Measurements from ENCODE around the gene CHMP4B. TPM values are rescaled to one million over a fixed set of nuclear protein-coding genes. Genes with fewer than 3 reads are reported as not detected.

Gene CHMP4B
- polyA plus RNA-seq, 2 of the 4 experiments (the other 2 are of a cell fraction): 81.3 to 104 TPM

DNA sequence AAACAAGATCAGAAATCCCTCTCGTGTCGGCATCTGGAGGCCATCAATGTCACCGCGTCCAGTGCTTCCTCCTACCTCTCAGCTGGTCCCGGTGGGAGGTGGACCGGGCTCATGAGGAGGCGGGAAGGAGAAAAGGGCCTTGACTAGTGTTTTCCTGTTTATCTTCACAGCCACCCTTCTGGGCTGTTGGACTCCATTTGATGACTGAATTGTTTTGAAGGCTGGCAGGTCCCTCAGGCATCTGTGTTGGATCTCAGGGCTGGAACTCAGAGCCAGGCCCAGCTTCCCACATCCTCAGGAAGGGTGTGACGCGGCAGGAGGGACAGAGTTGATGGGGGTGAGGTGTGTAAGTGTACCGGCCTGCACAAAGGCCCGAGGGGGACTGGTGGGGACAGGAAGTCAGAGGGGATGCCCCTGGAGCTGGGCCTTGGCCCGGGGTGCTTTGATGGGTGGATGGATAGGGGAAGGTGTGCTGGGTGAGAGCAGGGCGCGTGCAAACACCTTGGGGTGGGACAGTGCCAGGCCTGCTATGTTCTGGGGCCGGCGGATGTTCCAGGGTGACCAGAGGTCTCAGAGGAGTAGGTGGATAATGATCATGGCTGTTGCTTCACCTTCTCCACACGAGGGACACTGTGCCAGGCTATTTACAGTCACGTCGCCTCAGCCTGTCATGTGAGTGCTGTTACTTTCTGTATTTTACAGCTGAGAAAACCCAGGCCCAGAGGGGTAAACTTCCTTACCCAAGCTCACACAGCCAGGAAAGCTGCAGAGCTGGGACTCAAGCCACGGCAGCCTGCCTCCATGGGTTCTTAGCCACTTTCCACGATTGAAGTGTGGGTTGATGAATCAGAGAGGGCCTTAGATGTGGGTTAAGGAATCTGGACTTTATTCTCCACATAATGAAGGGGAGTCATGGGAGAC is 17.9 kb upstream of the CHMP4B start (continued):
- TF ChIP-seq REST (IDR thresholded peaks at IDR 0.05) (no peak), RFX5 (IDR thresholded peaks at IDR 0.05) (no peak), ZSCAN20 (CRISPR knock-in tag; IDR thresholded peaks at IDR 0.05) (no peak), HDAC2 (IDR thresholded peaks at IDR 0.05) (no peak), MAX (IDR thresholded peaks at IDR 0.05) (no peak), CBX8 (IDR thresholded peaks at IDR 0.05) (no peak), RAD21 (conservative IDR thresholded peaks at IDR 0.05 in 1 of 2, IDR thresholded peaks at IDR 0.05 in 1 of 2) (no peak), HOXB5 (CRISPR knock-in tag; IDR thresholded peaks at IDR 0.05) (no peak)

DNA sequence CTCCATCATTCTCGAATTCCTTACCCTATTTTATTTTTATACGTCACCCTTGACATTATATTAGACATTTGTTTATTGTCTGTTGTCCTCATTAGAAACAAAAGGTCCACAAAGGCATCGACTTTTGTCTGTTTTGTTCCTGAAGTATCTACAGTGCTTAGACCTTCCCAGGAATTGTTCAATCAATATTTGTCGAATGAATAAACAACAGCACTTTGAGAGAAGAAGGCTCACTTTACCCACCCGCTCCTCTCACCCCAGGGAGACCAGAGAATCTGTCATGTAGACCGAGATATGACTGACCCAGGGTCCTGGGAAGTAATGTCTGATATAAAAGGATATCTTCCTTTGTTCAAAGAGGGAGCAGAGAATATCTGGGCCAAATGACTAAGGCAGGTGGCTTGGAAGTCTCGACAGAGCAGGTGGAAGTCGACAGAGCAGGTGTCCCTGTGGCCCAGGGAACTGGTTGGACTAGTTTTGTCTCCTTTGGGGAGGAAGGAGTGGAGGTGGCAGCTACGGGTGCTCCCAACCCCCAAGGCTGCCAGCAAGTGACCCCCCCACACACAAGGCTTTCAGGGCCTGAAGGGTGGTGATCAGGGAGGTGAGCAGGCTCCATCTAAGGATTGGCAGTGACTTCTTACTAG is 14.8 kb upstream of the CHMP4B start:
- Histone ChIP-seq H3K4me2 (peak overlapping the region; percentile 19; the same call in 2 of the 3 replicates), H3K9me3 (0 out of 3 replicates have a peak, but pooled peaks cover 3% of the 10 kb centered on the region), H3K27ac (peak overlapping the region in 1 of 2 experiments; percentile 43; a peak in 2 of 6 replicates), H3K4me1 (peaks cover 10% of the 10 kb centered on the region; the same call in 2 of the 3 replicates), H3K4me3 (no peak overlapping the region)
- CTCF ChIA-PET: no interaction called here
- TF ChIP-seq CEBPB (IDR thresholded peaks at IDR 0.05): no peak
- TF ChIP-seq RFX5 (IDR thresholded peaks at IDR 0.05): no peak
- TF ChIP-seq CBX8 (IDR thresholded peaks at IDR 0.05): no peak
- no peak for TF ChIP-seq MAZ (IDR thresholded peaks at IDR 0.05; ENCODE audit: borderline replicate concordance, low read depth, low read length)
- DNase-seq (ENCODE audit: low read depth in 1 of 2, low spot score in 1 of 2) (no peak), ATAC-seq (no peak), FAIRE-seq (no peak)
- POLR2A ChIA-PET: no interaction called here
- 78% methylated on average over 9 of the region's 9 CpGs for WGBS (ENCODE audit: missing lambda C conversion rate)

DNA sequence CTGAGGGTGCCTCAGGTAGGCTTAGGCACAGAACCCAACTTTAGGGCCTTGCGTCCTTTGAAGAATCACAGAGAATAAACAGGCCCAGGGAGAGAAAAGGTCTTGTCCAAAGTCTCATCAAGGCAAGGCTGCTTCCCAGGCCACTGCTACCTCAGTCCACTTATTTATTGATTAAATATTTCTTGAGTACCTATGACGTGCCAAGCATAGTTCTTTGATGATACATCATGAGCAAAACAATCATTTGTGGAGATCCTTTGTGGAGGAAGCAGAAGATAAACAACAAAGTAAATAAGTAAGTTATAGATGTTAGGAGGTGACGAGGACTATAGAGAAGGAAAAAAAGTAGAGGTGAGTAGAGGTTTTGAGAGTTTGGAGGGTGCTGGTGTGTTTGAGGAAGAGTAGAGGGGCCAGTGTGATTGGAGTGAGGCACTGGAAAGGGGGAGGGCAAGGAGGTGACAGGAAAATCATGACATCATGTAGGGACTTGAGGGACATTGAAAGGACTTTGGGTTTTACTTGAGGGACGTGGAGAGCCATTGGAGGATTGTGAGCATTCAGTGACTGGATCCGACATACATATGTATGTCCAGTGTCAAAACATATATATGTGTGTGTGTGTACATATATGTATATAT is 14.1 kb upstream of the CHMP4B start:
- no peak for FAIRE-seq

More for the DNA sequence above, 14.1 kb upstream of the CHMP4B start:
- Histone ChIP-seq H3K4me2 (peak overlapping the region; percentile 19; the same call in 2 of the 3 replicates), H3K4me3 (no peak overlapping the region), H3K27ac (peak overlapping the region in 1 of 2 experiments; percentile 43; a peak in 2 of 6 replicates), H3K9me3 (0 out of 3 replicates have a peak, but pooled peaks cover 3% of the 10 kb centered on the region), H3K4me1 (peaks cover 10% of the 10 kb centered on the region; the same call in 2 of the 3 replicates)
- TF ChIP-seq ZFP36 (IDR thresholded peaks at IDR 0.05; ENCODE audit: borderline replicate concordance, partially characterized antibody): no peak
- no peak for TF ChIP-seq ATOH8 (CRISPR knock-in tag; IDR thresholded peaks at IDR 0.05; ENCODE audit: low read depth)
- TF ChIP-seq FOSL2 (IDR thresholded peaks at IDR 0.05): no peak
- TF ChIP-seq FOSL2 (CRISPR knock-in tag; IDR thresholded peaks at IDR 0.05): 0 out of 2 replicates have a peak, but pooled peaks have one; percentile 4
- TF ChIP-seq, protein P1, sequence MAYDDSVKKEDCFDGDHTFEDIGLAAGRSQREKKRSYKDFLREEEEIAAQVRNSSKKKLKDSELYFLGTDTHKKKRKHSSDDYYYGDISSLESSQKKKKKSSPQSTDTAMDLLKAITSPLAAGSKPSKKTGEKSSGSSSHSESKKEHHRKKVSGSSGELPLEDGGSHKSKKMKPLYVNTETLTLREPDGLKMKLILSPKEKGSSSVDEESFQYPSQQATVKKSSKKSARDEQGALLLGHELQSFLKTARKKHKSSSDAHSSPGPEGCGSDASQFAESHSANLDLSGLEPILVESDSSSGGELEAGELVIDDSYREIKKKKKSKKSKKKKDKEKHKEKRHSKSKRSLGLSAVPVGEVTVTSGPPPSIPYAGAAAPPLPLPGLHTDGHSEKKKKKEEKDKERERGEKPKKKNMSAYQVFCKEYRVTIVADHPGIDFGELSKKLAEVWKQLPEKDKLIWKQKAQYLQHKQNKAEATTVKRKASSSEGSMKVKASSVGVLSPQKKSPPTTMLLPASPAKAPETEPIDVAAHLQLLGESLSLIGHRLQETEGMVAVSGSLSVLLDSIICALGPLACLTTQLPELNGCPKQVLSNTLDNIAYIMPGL (CRISPR knock-in tag; IDR thresholded peaks at IDR 0.05; ENCODE audit: borderline replicate concordance): no peak
- no peak for TF ChIP-seq HDAC2 (IDR thresholded peaks at IDR 0.05)
- no peak for TF ChIP-seq ESRRA (IDR thresholded peaks at IDR 0.05; ENCODE audit: borderline replicate concordance, low read length)
- DNase-seq (ENCODE audit: low read depth in 1 of 2, low spot score in 1 of 2): peak; percentile 36 to 41
- 67% methylated on average over 5 of the region's 5 CpGs for WGBS (ENCODE audit: missing lambda C conversion rate)
- CTCF ChIA-PET: interaction anchor here (2.2 kb wide), 1 partner anchor 16 kb away, joined by 5 read pairs; no protein-coding TSS in a partner anchor
- ATAC-seq: no peak
- POLR2A ChIA-PET: no interaction called here
